SK-MEL-5 (cell line): Measurements from ENCODE around the gene C7orf33. TPM values are rescaled to one million over a fixed set of nuclear protein-coding genes. Genes with fewer than 3 reads are reported as not detected.
"Not testable (repeated sequence)": the region's sequence is repeated elsewhere in the genome, so short reads cannot be mapped to it uniquely, and the experiment has no call there.

Source experiments
- DNase-seq: peaks from one replicate; pipeline ENCODE4 v3.0.0-alpha.2; 2016; ENCODE audit warnings: low read depth, low spot score
- in situ Hi-C: cut with HindIII; loops from 2 replicates; pipeline ENCODE4 v1.10.0; 2016; ENCODE audit warnings: low sequenced_read_pairs, high pct_unique_total_duplicates, low pct_unique_long_range_greater_than_20kb
- polyA plus RNA-seq, 2 experiments: library from polyadenylated mRNA; depleted of rRNA; stranded (reverse); fragments of >200 nt; gene quantifications; 2 replicates each; pipeline ENCODE4 v1.2.3, GENCODE V29; 2015
- total RNA-seq: library from RNA; depleted of rRNA; stranded (reverse); fragments of >200 nt; shearing (Covaris generic); gene quantifications from 2 replicates; pipeline ENCODE4 v1.2.3, GENCODE V29; 2014; rRNA removed

C7orf33 gene
- total RNA-seq = not detected in 2 replicates
- polyA plus RNA-seq (2015; cell fraction: cytosol; rRNA removed) = not detected in 2 replicates
- polyA plus RNA-seq (2015; cell fraction: nucleus; rRNA removed) = not detected in 2 replicates

GRCh38 chr7:148590471-148590870 is at the start of gene C7orf33:
Gene C7orf33, plus strand, starts transcription at chr7:148590766. Its CDS starts 160 bp downstream, at chr7:148590926.
- no peak for DNase-seq
- in situ Hi-C loops = no loop called here

GRCh38 chr7:148541891-148542504 is 48.6 kb upstream of the C7orf33 start:
- in situ Hi-C loops = no loop called here
- DNase-seq = no peak

GRCh38 chr7:148543302-148543701 is 47.3 kb upstream of the C7orf33 start:
- in situ Hi-C loops = no loop called here
- no peak for DNase-seq

GRCh38 chr7:148545172-148545571 is 45.4 kb upstream of the C7orf33 start:
- in situ Hi-C loops = no loop called here
- DNase-seq = no peak

- in situ Hi-C loops = no loop called here
- DNase-seq = no peak
Observed at GRCh38 chr7:148545932-148546331, 44.6 kb upstream of the C7orf33 start.

GRCh38 chr7:148546857-148547256 is 43.7 kb upstream of the C7orf33 start:
- in situ Hi-C loops = no loop called here
- DNase-seq = no peak

- DNase-seq = no peak
- in situ Hi-C loops = no loop called here
Observed at GRCh38 chr7:148547951-148548350, 42.6 kb upstream of the C7orf33 start.

GRCh38 chr7:148553979-148554378 is 36.6 kb upstream of the C7orf33 start:
- DNase-seq = no peak
- in situ Hi-C loops = no loop called here

- in situ Hi-C loops = no loop called here
- DNase-seq = peak; percentile 70
Observed at GRCh38 chr7:148556892-148557291, 33.7 kb upstream of the C7orf33 start.

- in situ Hi-C loops = no loop called here
Observed at GRCh38 chr7:148558914-148559313, 31.7 kb upstream of the C7orf33 start.

GRCh38 chr7:148561099-148561498 is 29.5 kb upstream of the C7orf33 start:
- in situ Hi-C loops = loop anchor here (10.0 kb wide), 1 partner anchor 144 kb away; no protein-coding TSS in a partner anchor
- no peak for DNase-seq

More at GRCh38 chr7:148558914-148559313, 31.7 kb upstream of the C7orf33 start:
- no peak for DNase-seq

- in situ Hi-C loops = loop anchor here (10.0 kb wide), 1 partner anchor 141 kb away; no protein-coding TSS in a partner anchor
- DNase-seq = no peak
Observed at GRCh38 chr7:148563583-148564274, 26.8 kb upstream of the C7orf33 start.

GRCh38 chr7:148564275-148564951 is 26.2 kb upstream of the C7orf33 start:
- in situ Hi-C loops = loop anchor here (10.0 kb wide), 1 partner anchor 140 kb away; no protein-coding TSS in a partner anchor

GRCh38 chr7:148566736-148567135 is 23.8 kb upstream of the C7orf33 start:
- no peak for DNase-seq
- in situ Hi-C loops = loop anchor here (10.0 kb wide), 1 partner anchor 138 kb away; no protein-coding TSS in a partner anchor

More at GRCh38 chr7:148564275-148564951, 26.2 kb upstream of the C7orf33 start:
- peak; percentile 55 for DNase-seq

GRCh38 chr7:148567524-148567923 is 23.0 kb upstream of the C7orf33 start:
- DNase-seq = no peak
- in situ Hi-C loops = loop anchor here (10.0 kb wide), 1 partner anchor 137 kb away; no protein-coding TSS in a partner anchor

GRCh38 chr7:148570510-148570909 is 20.1 kb upstream of the C7orf33 start:
- in situ Hi-C loops = no loop called here
- no peak for DNase-seq

- in situ Hi-C loops = not testable (repeated sequence)
Observed at GRCh38 chr7:148570973-148571372, 19.6 kb upstream of the C7orf33 start.

GRCh38 chr7:148571381-148571780 is 19.2 kb upstream of the C7orf33 start:
- no peak for DNase-seq
- in situ Hi-C loops = no loop called here

More at GRCh38 chr7:148570973-148571372, 19.6 kb upstream of the C7orf33 start:
- not testable (repeated sequence) for DNase-seq
